ENCODE results near the gene ST6GAL1. TPM values are rescaled to one million over a fixed set of nuclear protein-coding genes. Genes with fewer than 3 reads are reported as not detected.
A peak's percentile ranks its signal among the peaks of the same experiment; 100 is the strongest.

Gene ST6GAL1
- total RNA-seq, 2 donors from 2014 or later, result 57.2 to 81.8 TPM

- no peak overlapping the region for H3K4me3 ChIP-seq
- peak; percentile 41 for DNase-seq
- H3K9ac ChIP-seq (ENCODE audit: low read depth in 2 of 2, low read length in 2 of 2), result peak overlapping the region in 1 of 2 donors; percentile 12
- H3K36me3 ChIP-seq, result no peaks in the 10 kb centered on the region
- H3K4me1 ChIP-seq, result no peaks in the 10 kb centered on the region
- no peak for TF ChIP-seq CTCF (IDR thresholded peaks at IDR 0.05)
- intact Hi-C loops (cut with DNase I), result no loop called here
- H3K9me3 ChIP-seq, result no peaks in the 10 kb centered on the region
- H3K27ac ChIP-seq, result no peak overlapping the region
- H3K27me3 ChIP-seq, result no peaks in the 10 kb centered on the region
Observed at GRCh38 chr3:186909078-186909853, 21.1 kb upstream of the ST6GAL1 start.

- no peak for DNase-seq
- TF ChIP-seq CTCF (IDR thresholded peaks at IDR 0.05), result no peak
- H3K9me3 ChIP-seq, result no peaks in the 10 kb centered on the region
- H3K4me3 ChIP-seq, result no peak overlapping the region
- H3K4me1 ChIP-seq, result no peaks in the 10 kb centered on the region
- H3K9ac ChIP-seq (ENCODE audit: low read depth in 2 of 2, low read length in 2 of 2), result no peak overlapping the region
- intact Hi-C loops (cut with DNase I), result no loop called here
- H3K27me3 ChIP-seq, result no peaks in the 10 kb centered on the region
- H3K36me3 ChIP-seq, result no peaks in the 10 kb centered on the region
- no peak overlapping the region for H3K27ac ChIP-seq
Observed at GRCh38 chr3:186915806-186916796, 14.2 kb upstream of the ST6GAL1 start.

- intact Hi-C loops (cut with DNase I), result no loop called here
- no peak overlapping the region for H3K4me3 ChIP-seq
- no peak overlapping the region for H3K27ac ChIP-seq
- DNase-seq, result no peak
- H3K36me3 ChIP-seq, result no peaks in the 10 kb centered on the region
- H3K27me3 ChIP-seq, result no peaks in the 10 kb centered on the region
- H3K9me3 ChIP-seq, result no peaks in the 10 kb centered on the region
- no peak for TF ChIP-seq CTCF (IDR thresholded peaks at IDR 0.05)
- no peak overlapping the region for H3K9ac ChIP-seq (ENCODE audit: low read depth in 2 of 2, low read length in 2 of 2)
- H3K4me1 ChIP-seq, result no peaks in the 10 kb centered on the region
Observed at GRCh38 chr3:186917512-186918312, 12.6 kb upstream of the ST6GAL1 start.

- Histone ChIP-seq H3K27me3 (no peaks in the 10 kb centered on the region), H3K9ac (ENCODE audit: low read depth in 2 of 2, low read length in 2 of 2) (no peak overlapping the region), H3K4me3 (no peak overlapping the region), H3K9me3 (no peaks in the 10 kb centered on the region), H3K36me3 (no peaks in the 10 kb centered on the region), H3K4me1 (no peaks in the 10 kb centered on the region), H3K27ac (no peak overlapping the region)
- no peak for TF ChIP-seq CTCF (IDR thresholded peaks at IDR 0.05)
- intact Hi-C loops (cut with DNase I), result no loop called here
- DNase-seq, result no peak
Observed at GRCh38 chr3:186920301-186920700, 10.0 kb upstream of the ST6GAL1 start.

- intact Hi-C loops (cut with DNase I), result no loop called here
- no peak for DNase-seq
- Histone ChIP-seq H3K9me3 (no peaks in the 10 kb centered on the region), H3K4me1 (no peaks in the 10 kb centered on the region), H3K9ac (ENCODE audit: low read depth in 2 of 2, low read length in 2 of 2) (no peak overlapping the region), H3K27ac (no peak overlapping the region), H3K4me3 (no peak overlapping the region), H3K27me3 (no peaks in the 10 kb centered on the region), H3K36me3 (no peaks in the 10 kb centered on the region)
- no peak for TF ChIP-seq CTCF (IDR thresholded peaks at IDR 0.05)
Observed at GRCh38 chr3:186920796-186921195, 9.5 kb upstream of the ST6GAL1 start.

Measured in colonic mucosa (tissue), 4 donors.